Umbilical cord (tissue), 2 donors: ENCODE data around the gene SPATA13. TPM values are rescaled to one million over a fixed set of nuclear protein-coding genes. Genes with fewer than 3 reads are reported as not detected.
"Not testable (repeated sequence)": the region's sequence is repeated elsewhere in the genome, so short reads cannot be mapped to it uniquely, and the experiment has no call there.

ENCODE experiments used
- DNase-seq: peaks from one replicate; pipeline ENCODE4 v3.0.0-alpha.2; 2015; ENCODE audit warnings: low spot score
- total RNA-seq: library from RNA; depleted of rRNA; stranded (reverse); fragments of >200 nt; gene quantifications from one replicate; pipeline ENCODE4 v1.2.3, GENCODE V29; 2014; ENCODE audit warnings: low replicate concordance; ENCODE audit not compliant: insufficient read depth

Gene SPATA13
- total RNA-seq, 1 donor from 2014 or later = 9.1 TPM

DNA sequence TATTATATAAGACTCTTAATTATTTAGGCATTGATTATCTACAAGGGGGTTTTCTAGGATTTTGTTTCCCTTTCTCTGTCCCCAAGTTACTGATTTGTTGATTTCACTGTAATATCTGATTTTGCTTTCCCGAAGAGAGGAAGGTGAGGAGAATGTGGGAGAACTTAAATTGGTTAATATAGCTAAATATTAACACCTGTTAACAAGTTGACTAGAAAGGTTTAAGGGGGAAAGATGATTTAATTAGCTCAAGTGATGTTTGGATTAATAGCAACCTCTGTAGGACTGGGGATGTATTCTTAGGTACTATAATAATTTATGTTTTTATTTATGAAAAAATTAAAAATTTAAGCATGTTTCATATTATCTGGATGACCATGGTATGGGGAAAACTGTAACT is 35.1 kb downstream of the SPATA13 start:
- no peak for DNase-seq

GRCh38 chr13:24196593-24197197 is 36.2 kb downstream of the SPATA13 start:
- no peak for DNase-seq

GRCh38 chr13:24199016-24199415 is 38.5 kb downstream of the SPATA13 start:
- peak; percentile 26 for DNase-seq

DNA sequence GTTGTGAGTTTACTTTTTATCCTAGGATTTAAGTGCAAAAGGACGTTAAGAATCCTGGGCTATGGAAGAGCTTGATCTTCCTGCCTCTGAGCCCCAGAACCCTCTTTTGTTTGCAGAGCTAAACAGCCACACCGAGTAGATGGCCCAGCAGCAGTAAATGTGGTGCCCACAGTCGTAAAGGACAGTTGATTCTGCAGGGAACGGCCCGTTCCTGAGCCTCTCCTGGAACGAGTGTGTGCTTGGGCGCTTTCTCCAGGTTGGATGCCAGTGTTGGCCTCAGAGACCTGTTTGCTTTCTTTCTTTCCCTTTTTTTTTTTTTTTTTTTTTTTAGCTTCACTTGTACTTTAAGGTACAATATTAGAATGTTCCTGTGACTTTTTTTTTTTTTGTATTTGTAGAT is 41.7 kb downstream of the SPATA13 start:
- no peak for DNase-seq

DNA sequence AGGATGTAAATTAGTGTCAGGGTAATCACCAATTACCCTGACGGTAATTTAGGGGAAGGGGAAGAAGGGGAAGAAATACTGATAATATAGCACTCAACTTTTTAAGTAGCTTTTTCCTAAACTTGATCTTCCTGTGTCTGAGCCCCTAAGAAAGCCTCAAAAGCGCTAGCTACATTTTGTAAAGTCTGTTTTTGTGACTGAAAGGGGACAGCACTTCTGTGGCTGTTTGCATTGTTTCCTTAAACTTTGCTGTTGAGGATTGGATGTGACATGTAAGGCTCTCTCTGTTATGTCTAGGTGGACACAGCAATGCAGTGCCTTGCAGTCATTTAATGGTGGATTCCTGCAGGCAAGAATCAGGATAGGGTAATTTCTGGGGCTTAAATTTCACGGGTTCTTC is 42.8 kb downstream of the SPATA13 start:
- no peak for DNase-seq

DNA sequence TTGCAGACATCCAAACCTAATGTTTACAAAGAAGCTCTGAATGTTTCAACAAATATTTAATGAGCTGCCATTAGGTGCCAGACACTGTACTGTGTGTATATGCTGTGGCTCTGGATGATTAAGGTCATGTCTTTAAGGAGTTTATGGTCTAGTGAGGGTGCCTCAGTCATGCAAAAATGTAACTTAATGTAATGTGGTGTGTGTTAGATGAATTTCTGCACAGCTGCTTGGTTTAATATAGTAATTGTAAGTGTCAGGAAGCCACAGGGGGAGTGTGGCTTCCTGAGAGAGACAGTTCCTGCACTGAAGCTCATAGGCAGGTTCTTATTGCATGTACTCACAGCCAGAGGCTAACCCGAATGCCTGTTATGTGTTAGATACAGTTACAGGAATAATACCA is 43.3 kb downstream of the SPATA13 start:
- DNase-seq = no peak

GRCh38 chr13:24205076-24205475 is 44.6 kb downstream of the SPATA13 start:
- DNase-seq = not testable (repeated sequence)

GRCh38 chr13:24207841-24208667 is 47.5 kb downstream of the SPATA13 start:
- peak; percentile 61 for DNase-seq

- no peak for DNase-seq
Measured at GRCh38 chr13:24209138-24209537, 48.6 kb downstream of the SPATA13 start.

- no peak for DNase-seq
Measured at GRCh38 chr13:24212254-24212653, 51.7 kb downstream of the SPATA13 start.

DNA sequence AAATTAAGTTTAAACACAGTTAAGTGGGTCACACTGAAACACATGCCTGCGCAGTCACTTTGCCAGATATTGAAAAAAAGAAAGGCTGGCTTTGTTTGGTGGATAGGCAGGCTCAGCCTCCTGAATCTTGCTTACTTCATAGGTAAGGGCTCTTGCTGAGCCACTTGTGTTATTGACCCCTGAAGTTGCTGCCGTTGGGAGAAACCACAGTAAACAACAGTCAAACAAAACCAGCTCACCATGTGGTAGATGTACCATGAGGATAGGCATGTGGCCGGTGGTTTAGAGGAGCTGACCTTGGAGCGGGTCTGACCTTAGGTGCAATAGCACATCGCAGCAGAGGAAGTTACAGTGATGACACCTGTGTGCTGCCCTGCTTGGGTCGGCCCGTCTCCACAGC is 52.2 kb downstream of the SPATA13 start:
- DNase-seq = no peak

DNA sequence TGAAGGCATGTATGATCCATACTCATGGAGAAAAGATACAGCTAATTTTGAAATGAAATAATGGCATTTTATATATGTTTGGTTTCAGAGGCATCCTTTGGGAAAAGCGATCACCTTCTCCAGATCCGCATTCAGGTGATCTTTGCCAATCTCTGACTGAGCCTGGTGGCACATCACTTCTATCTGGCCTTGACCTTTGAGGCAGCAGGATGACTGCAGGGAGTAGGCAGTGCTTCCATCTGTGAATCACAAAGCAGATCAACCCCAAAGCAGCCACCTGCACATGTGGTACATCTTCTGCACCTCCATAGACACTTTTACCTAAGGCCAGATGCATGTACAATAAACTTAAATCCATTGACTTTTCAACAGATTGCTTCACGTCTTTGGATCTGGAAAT is 53.4 kb downstream of the SPATA13 start:
- DNase-seq = no peak

GRCh38 chr13:24214528-24214927 is 54.0 kb downstream of the SPATA13 start:
- no peak for DNase-seq

DNA sequence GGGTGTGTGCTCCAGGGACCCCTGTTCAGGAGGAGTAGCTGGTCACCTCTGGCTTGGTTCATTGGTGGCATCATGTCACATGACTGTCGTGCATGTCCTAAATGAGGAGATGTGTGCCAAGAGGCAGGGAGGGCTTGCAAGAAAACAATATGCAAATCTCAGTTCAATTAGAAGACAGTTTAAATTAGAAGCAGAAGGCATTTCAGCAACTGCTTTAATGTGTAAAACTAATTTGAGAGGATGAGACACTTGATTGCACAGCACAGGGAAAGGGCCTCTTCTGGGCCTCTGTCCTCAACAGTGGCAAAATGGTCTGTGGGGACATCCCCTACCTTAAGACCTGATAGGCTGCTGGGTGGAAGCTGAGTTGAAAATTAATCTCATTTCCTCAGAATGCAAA is 54.6 kb downstream of the SPATA13 start:
- DNase-seq = no peak

DNA sequence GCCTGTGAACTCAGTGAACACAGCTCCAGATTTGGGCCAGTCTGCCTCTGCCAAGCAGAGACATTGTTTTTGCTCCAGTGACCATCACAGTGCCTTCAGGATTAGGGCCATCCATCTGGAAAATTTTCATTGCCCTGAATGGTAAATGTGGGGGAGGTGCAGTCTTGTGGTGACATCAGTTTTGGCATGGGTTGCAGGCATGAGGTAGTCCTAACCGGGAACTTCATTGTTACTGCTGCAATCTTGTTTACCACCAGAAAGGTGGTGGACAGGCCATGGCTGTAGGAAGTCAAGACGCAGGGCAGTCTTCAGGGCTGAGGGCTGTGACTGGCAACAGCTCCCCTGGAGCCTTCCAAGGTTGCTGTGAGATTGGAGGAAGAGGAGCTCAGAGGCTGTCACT is 55.2 kb downstream of the SPATA13 start:
- DNase-seq = no peak

DNA sequence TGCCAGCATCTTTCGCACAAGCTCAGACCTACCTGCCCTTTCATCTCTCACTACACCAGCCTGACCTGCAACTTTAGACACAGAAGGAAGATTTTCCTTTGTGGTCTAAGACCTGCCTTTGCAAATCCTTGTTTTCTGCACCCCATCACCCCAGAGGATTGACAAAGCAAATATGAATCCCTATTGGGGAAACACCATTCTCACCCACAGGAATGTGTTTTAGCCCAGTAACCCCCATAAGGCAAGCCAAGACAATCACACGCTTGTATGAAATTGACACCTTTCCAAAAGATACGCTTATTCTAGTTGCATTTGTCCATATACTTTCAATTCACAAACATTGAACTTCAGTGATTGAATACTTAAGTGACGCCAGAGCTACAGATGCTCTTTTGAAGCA is 55.7 kb downstream of the SPATA13 start:
- no peak for DNase-seq

- not testable (repeated sequence) for DNase-seq
Measured at GRCh38 chr13:24216779-24217178, 56.3 kb downstream of the SPATA13 start.

GRCh38 chr13:24217601-24218281 is 57.2 kb downstream of the SPATA13 start:
- no peak for DNase-seq

- no peak for DNase-seq
Measured at GRCh38 chr13:24218338-24218737, 57.8 kb downstream of the SPATA13 start.

- DNase-seq = peak; percentile 37
Measured at GRCh38 chr13:24218977-24219376, 58.5 kb downstream of the SPATA13 start.

- DNase-seq = peak; percentile 76
Measured at GRCh38 chr13:24220086-24220703, 59.7 kb downstream of the SPATA13 start.

DNA sequence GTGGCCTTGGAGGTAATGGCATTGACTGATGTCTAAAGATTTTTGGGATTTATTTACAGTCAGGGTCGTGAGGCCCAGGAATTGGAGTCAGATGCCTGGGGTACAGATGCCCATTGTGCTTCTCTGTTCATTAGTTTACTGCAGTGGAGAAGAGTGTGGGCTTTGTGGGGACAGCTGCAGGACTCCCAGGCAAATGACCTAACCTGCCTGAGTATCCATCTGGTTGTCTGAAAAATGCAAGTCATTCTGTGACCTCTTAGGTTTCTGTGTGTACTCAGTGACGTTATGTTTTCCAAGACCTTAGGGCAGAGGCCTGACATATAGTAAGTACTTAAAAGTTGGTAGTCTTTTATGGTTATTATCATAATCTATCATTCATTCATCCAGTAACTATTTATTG is 60.5 kb downstream of the SPATA13 start:
- no peak for DNase-seq
